Osteoblast (primary cell): ENCODE results near the gene CTU2. TPM values are rescaled to one million over a fixed set of nuclear protein-coding genes. Genes with fewer than 3 reads are reported as not detected.

ENCODE experiments used
- DNase-seq: peaks from one replicate; pipeline ENCODE4 v3.0.0; 2011; ENCODE audit warnings: low spot score, mixed read lengths; ENCODE audit not compliant: insufficient read length; ENCODE audit errors: missing footprints
- H2AFZ ChIP-seq: 2 replicates; pipeline ENCODE4 v1.6.0; 2011; ENCODE audit warnings: mild to moderate bottlenecking, low read length
- H3K27ac ChIP-seq: 2 replicates; pipeline ENCODE4 v1.5.1; 2011; ENCODE audit warnings: mild to moderate bottlenecking, low read depth, low read length, moderate library complexity
- H3K27me3 ChIP-seq: 2 replicates; pipeline ENCODE4 v1.6.0; 2012; ENCODE audit warnings: mild to moderate bottlenecking, control low read depth, inconsistent platforms, low read length, moderate library complexity; ENCODE audit not compliant: insufficient read depth
- H3K36me3 ChIP-seq: 2 replicates; pipeline ENCODE4 v1.5.1; 2011; ENCODE audit warnings: mild to moderate bottlenecking, low read length, control low read depth, moderate library complexity; ENCODE audit not compliant: insufficient read depth
- H3K4me1 ChIP-seq: 2 replicates; pipeline ENCODE4 v1.5.1; 2011; ENCODE audit warnings: mild to moderate bottlenecking, low read length, control low read depth, moderate library complexity; ENCODE audit not compliant: insufficient read depth
- H3K4me2 ChIP-seq: 2 replicates; pipeline ENCODE4 v1.6.0; 2011; ENCODE audit warnings: mild to moderate bottlenecking, low read length; ENCODE audit not compliant: insufficient read depth
- H3K4me3 ChIP-seq: fragments of 200-600 bp; sonication (generic); 3 replicates; pipeline ENCODE4 v1.5.1; 2012; ENCODE audit warnings: mild to moderate bottlenecking, low read length, inconsistent platforms; ENCODE audit not compliant: insufficient read depth
- H3K79me2 ChIP-seq: 2 replicates; pipeline ENCODE4 v1.6.0; 2012; ENCODE audit warnings: mild to moderate bottlenecking, low read length, control low read depth, inconsistent platforms; ENCODE audit not compliant: insufficient read depth
- H3K9me3 ChIP-seq: 2 replicates; pipeline ENCODE4 v1.5.1; 2011; ENCODE audit warnings: low read depth, low read length, control low read depth
- H4K20me1 ChIP-seq: 2 replicates; pipeline ENCODE4 v1.6.0; 2012; ENCODE audit warnings: mild to moderate bottlenecking, low read length, control low read depth; ENCODE audit not compliant: insufficient read depth
- total RNA-seq: library from RNA; depleted of rRNA; stranded (reverse); fragments of >200 nt; gene quantifications from 2 replicates; pipeline ENCODE4 v1.2.3, GENCODE V29; 2012
- TF ChIP-seq, protein P1 (sequence below): IDR thresholded peaks from 2 replicates; pipeline ENCODE4 v1.5.1; 2011; ENCODE audit warnings: mild to moderate bottlenecking, low read depth, low read length, moderate library complexity; ENCODE audit errors: extremely low read depth

The CTU2 gene
- total RNA-seq, 1 donor: 14.8 TPM

DNA sequence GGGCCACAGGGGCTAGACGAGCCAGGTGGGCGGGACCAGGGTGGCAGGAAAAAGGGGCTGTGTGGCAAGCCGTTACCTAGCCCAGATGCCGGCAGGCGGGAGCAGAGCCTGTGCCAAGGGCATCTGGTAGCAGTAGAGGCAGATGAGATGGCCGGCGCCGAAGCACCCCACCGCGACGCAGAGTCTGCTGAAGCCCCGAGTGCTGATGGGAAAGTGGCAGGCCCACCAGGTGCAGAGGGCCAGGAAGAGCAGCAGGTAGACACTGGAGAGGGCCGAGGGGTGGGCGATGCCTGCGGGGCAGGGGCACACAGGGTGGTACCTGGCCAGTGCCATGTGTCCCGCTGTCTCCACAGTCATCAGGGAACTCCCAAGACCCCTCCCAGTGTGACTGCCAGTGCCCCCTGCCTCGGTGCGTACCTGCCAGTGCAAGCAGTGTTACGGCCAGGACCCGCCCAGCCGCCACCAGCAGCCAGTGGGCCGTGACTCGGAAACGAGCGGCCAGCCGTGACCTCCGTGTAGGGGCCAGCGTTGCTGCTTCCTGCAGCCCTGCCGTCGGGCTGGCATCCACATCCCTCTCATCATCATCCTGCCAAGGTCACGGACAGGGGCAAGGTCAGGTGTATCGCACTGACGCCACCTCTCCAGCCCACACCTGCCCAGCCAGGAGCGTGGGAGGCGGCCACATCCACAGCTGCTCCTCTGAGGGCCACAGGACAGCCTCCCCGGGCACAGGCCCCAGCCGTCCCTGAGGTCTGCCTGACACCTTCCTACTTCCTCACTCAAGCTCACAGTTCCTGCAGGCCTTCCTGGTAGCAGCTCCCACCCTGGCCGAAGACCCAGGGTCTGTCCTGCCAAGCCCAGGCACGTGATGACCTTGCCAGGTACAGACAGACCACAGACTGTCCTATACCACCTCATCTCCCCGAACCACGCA is 32.1 kb downstream of the CTU2 start:
- H3K79me2 ChIP-seq: peaks cover 52% of the 10 kb centered on the region
- peaks cover 50% of the 10 kb centered on the region for H3K36me3 ChIP-seq
- no peak overlapping the region for H3K4me2 ChIP-seq
- H3K9me3 ChIP-seq: no peaks in the 10 kb centered on the region
- H3K4me1 ChIP-seq: no peaks in the 10 kb centered on the region
- H4K20me1 ChIP-seq: peaks cover 51% of the 10 kb centered on the region
- H2AFZ ChIP-seq: no peak overlapping the region
- H3K27ac ChIP-seq: no peak overlapping the region
- TF ChIP-seq, protein P1, sequence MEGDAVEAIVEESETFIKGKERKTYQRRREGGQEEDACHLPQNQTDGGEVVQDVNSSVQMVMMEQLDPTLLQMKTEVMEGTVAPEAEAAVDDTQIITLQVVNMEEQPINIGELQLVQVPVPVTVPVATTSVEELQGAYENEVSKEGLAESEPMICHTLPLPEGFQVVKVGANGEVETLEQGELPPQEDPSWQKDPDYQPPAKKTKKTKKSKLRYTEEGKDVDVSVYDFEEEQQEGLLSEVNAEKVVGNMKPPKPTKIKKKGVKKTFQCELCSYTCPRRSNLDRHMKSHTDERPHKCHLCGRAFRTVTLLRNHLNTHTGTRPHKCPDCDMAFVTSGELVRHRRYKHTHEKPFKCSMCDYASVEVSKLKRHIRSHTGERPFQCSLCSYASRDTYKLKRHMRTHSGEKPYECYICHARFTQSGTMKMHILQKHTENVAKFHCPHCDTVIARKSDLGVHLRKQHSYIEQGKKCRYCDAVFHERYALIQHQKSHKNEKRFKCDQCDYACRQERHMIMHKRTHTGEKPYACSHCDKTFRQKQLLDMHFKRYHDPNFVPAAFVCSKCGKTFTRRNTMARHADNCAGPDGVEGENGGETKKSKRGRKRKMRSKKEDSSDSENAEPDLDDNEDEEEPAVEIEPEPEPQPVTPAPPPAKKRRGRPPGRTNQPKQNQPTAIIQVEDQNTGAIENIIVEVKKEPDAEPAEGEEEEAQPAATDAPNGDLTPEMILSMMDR: no peak
- H3K27me3 ChIP-seq: no peaks in the 10 kb centered on the region
- no peak for DNase-seq
- no peak overlapping the region for H3K4me3 ChIP-seq

DNA sequence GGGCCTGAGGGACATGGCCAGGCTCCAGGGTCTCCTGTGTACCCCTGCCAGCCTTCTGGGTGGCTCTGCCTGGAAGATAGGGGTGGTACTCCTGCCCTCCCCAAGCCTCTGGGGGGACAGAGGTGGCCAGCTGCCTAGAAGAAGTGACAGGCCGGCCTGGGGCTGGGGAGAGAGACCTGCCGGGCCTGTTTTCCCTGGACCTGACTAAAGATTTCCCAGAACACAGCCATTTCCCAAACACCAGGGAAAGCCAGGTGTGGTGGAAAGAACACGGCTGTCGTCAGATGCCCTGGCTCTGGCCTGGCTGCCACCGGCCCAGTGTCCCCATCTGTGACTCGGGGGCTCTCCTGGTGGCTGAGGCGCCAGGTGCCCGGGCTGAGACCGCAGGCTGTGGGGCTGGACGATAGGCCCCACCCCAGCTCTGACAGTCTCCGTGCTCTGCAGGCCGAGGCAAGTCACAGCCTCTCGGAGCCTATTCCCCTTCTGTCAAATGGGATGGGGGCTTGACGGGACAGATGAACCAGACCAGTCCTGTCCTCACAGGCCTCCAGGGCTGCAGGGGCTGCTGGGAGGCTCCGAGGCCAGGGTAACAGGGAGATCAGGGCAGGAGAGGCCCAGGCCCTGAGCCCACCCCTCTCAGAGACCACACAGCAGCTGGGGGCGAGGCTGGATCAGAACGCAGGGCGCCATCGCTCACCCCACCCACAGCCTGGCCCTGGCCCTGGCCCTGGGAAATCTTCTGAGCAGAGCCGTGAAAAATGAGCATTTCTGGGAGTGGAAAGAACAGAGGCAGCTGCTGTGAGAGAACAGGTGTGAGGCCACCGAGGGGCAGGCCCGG is 33.1 kb downstream of the CTU2 start:
- H2AFZ ChIP-seq: no peak overlapping the region
- TF ChIP-seq, protein P1: no peak

DNA sequence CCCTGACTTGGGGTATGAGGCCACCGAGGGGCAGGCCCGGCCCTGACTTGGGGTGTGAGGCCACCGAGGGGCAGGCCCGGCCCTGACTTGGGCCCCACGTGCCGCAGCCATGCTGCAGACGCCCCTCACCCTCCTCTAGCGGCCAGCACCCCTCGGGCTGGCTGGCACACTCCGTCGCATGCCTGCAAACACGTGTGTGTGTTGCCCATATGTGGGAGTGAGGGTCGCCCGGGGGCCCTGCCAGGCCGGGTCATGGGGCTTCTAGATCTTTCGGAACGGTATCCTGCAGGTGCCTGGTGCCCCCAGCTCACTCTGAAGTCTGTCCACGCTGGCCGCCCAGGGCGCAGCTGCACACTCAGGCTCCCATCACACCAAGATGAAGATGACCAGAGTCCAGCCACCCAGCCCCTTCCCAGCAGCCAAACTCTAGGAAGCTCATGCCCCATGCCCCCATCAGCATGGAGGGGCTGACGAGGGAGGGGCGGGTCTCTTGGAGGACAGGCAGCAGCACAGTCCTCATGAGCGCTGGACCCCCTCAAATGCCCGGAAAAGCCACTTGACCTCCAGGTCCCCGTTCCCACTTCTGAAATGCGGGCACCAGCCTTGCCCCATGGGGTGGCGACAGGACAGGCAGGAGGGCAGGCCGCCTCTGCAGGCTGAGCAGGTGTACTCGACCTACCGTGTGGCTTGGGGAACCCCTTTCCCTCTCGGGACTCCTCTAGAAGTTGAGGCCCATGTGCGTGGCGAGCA is 33.8 kb downstream of the CTU2 start:
- Histone ChIP-seq H3K4me1 (no peaks in the 10 kb centered on the region), H2AFZ (no peak overlapping the region), H3K79me2 (peaks cover 68% of the 10 kb centered on the region), H3K9me3 (no peaks in the 10 kb centered on the region), H3K4me2 (no peak overlapping the region), H3K36me3 (peaks cover 38% of the 10 kb centered on the region), H4K20me1 (peaks cover 57% of the 10 kb centered on the region), H3K4me3 (no peak overlapping the region), H3K27ac (no peak overlapping the region), H3K27me3 (no peaks in the 10 kb centered on the region)
- no peak for DNase-seq
- TF ChIP-seq, protein P1: no peak

More for the DNA sequence above, 33.1 kb downstream of the CTU2 start:
- Histone ChIP-seq H4K20me1 (peaks cover 53% of the 10 kb centered on the region), H3K36me3 (peaks cover 41% of the 10 kb centered on the region), H3K79me2 (peaks cover 61% of the 10 kb centered on the region), H3K27me3 (no peaks in the 10 kb centered on the region), H3K4me3 (no peak overlapping the region), H3K4me1 (no peaks in the 10 kb centered on the region), H3K9me3 (no peaks in the 10 kb centered on the region), H3K27ac (no peak overlapping the region), H3K4me2 (no peak overlapping the region)
- no peak for DNase-seq
